Kidney glomerular epithelial cell (primary cell): Measurements from ENCODE around the gene TRIO.
"Not testable (repeated sequence)": the region's sequence is repeated elsewhere in the genome, so short reads cannot be mapped to it uniquely, and the experiment has no call there.

Experiments used
- DNase-seq: peaks from one replicate; lab custom pipeline; 2025; lab: John Stamatoyannopoulos, UW

Gene TRIO

DNA sequence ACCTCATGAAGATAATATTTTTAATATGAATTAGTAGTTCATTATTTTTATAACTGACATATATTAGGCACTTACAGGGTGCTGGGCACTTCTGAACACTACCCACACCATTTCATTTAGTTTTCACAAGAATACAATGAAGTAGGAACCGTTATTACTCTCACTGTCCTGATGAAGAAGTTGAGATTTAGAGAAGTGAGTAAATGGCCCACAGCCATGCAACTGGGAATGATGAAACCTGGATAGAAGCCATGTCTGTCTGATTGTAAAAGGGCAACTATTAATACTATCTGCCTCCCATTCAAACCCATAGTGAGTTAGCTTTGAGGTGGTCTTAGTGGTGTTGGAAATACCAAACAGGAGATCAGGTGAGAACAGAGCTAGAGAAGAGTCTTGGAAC lies 408.9 kb downstream of the TRIO start:
- DNase-seq: no peak

GRCh38 chr5:14554288-14554687 lies 411.1 kb downstream of the TRIO start:
- DNase-seq: not testable (repeated sequence)

- DNase-seq: no peak
Measured at GRCh38 chr5:14556015-14556414, 412.9 kb downstream of the TRIO start.

DNA sequence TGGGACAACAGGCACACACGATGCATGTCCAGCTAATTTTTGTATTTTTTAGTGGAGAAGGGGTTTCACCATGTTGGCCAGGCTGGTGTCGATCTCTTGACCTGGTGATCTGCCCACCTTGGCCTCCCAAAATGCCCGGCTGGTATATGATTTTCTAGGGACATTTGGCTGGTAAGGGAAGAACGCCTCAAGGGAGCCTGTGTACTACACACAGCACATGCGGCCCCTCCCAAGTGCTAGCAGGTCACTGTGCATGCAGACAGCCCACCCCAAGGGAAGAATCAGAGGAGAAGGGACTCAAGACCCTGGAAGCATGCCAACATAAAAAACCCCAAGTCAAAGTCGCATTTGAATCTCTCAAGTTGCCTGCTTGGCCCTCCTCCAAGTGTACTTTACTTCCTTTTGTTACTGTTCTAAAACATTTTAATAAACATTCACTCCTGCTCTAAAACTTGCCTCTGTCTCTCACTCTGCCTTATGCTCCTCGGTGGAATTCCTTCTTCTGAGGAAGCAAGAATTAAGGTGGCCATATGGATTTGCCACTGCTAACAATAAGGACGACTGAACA lies 414.1 kb downstream of the TRIO start:
- no peak for DNase-seq

- DNase-seq: no peak
Measured at GRCh38 chr5:14557791-14558415, 414.8 kb downstream of the TRIO start.
